ENCODE data around the gene GARNL3. TPM values are rescaled to one million over a fixed set of nuclear protein-coding genes. Genes with fewer than 3 reads are reported as not detected.

GARNL3 gene
- polyA plus RNA-seq, 1 donor from 2014 or later, result 20.0 TPM

GRCh38 chr9:127215268-127216209, 49.0 kb upstream of the GARNL3 start:
- Histone ChIP-seq H3K79me2 (replicated peaks; ENCODE audit: insufficient read depth, low read length) (no peaks in the 10 kb centered on the region), H3K27ac (ENCODE audit: low read length) (no peak overlapping the region), H3K9ac (ENCODE audit: low read length) (no peak overlapping the region), H3K36me3 (ENCODE audit: insufficient read depth, low read length) (no peaks in the 10 kb centered on the region), H4K20me1 (ENCODE audit: insufficient read depth) (no peaks in the 10 kb centered on the region), H3K9me3 (ENCODE audit: low read length) (no peaks in the 10 kb centered on the region), H3K4me3 (ENCODE audit: low read length) (no peak overlapping the region), H3K9me2 (ENCODE audit: insufficient read depth, low read length) (no peaks in the 10 kb centered on the region), H3K27me3 (ENCODE audit: insufficient read depth, low read depth, low read length) (no peaks in the 10 kb centered on the region), H3K4me2 (ENCODE audit: low read length) (no peak overlapping the region), H3F3A (ENCODE audit: insufficient read depth, low read length, poor library complexity, severe bottlenecking) (no peaks in the 10 kb centered on the region), H2AFZ (ENCODE audit: low read depth, low read length) (no peak overlapping the region)
- TF ChIP-seq SMC3 (conservative IDR thresholded peaks at IDR 0.05; ENCODE audit: poor library complexity) (no peak), CTCF (IDR thresholded peaks at IDR 0.05; ENCODE audit: poor library complexity, severe bottlenecking) (no peak), EZH2 (IDR thresholded peaks at IDR 0.05; ENCODE audit: borderline replicate concordance, insufficient read depth, low read length, poor library complexity, severe bottlenecking) (no peak), POLR2AphosphoS5 (IDR thresholded peaks at IDR 0.05) (no peak), TAF1 (IDR thresholded peaks at IDR 0.05; ENCODE audit: low read depth) (no peak), REST (IDR thresholded peaks at IDR 0.05; ENCODE audit: borderline replicate concordance) (no peak), RAD21 (conservative IDR thresholded peaks at IDR 0.05) (no peak), EP300 (conservative IDR thresholded peaks at IDR 0.05; ENCODE audit: poor library complexity, severe bottlenecking) (no peak), MXI1 (conservative IDR thresholded peaks at IDR 0.05; ENCODE audit: poor library complexity, severe bottlenecking) (no peak)

- Histone ChIP-seq H3K9me2 (ENCODE audit: insufficient read depth, low read length) (no peaks in the 10 kb centered on the region), H3K36me3 (ENCODE audit: insufficient read depth, low read length) (no peaks in the 10 kb centered on the region), H3K9me3 (ENCODE audit: low read length) (no peaks in the 10 kb centered on the region), H4K20me1 (ENCODE audit: insufficient read depth) (no peaks in the 10 kb centered on the region), H3K4me2 (ENCODE audit: low read length) (no peak overlapping the region), H2AFZ (ENCODE audit: low read depth, low read length) (no peak overlapping the region), H3K9ac (ENCODE audit: low read length) (no peak overlapping the region), H3K27ac (ENCODE audit: low read length) (no peak overlapping the region), H3K27me3 (ENCODE audit: insufficient read depth, low read depth, low read length) (no peaks in the 10 kb centered on the region), H3K79me2 (replicated peaks; ENCODE audit: insufficient read depth, low read length) (no peaks in the 10 kb centered on the region), H3K4me3 (ENCODE audit: low read length) (no peak overlapping the region), H3F3A (ENCODE audit: insufficient read depth, low read length, poor library complexity, severe bottlenecking) (no peaks in the 10 kb centered on the region)
- TF ChIP-seq TAF1 (IDR thresholded peaks at IDR 0.05; ENCODE audit: low read depth) (no peak), EZH2 (IDR thresholded peaks at IDR 0.05; ENCODE audit: borderline replicate concordance, insufficient read depth, low read length, poor library complexity, severe bottlenecking) (no peak), POLR2AphosphoS5 (IDR thresholded peaks at IDR 0.05) (no peak), REST (IDR thresholded peaks at IDR 0.05; ENCODE audit: borderline replicate concordance) (no peak), SMC3 (conservative IDR thresholded peaks at IDR 0.05; ENCODE audit: poor library complexity) (no peak), RAD21 (conservative IDR thresholded peaks at IDR 0.05) (no peak), EP300 (conservative IDR thresholded peaks at IDR 0.05; ENCODE audit: poor library complexity, severe bottlenecking) (no peak), CTCF (IDR thresholded peaks at IDR 0.05; ENCODE audit: poor library complexity, severe bottlenecking) (no peak), MXI1 (conservative IDR thresholded peaks at IDR 0.05; ENCODE audit: poor library complexity, severe bottlenecking) (no peak)
Measured at GRCh38 chr9:127216210-127216887, 48.2 kb upstream of the GARNL3 start.

Data from neural cell (in vitro differentiated cells).